GM10266 (cell line): ENCODE data around the gene LHX3.

Experiments used
- DNase-seq: peaks from one replicate; pipeline ENCODE4 v3.0.0; 2012; ENCODE audit errors: extremely low spot score
- CTCF ChIP-seq: IDR thresholded peaks from 2 replicates; pipeline ENCODE4 v1.5.1; 2012; ENCODE audit warnings: mild to moderate bottlenecking, low read depth; ENCODE audit not compliant: control insufficient read depth, insufficient read depth; ENCODE audit errors: missing control alignments

The LHX3 gene

GRCh38 chr9:136189394-136190236 is 15.3 kb downstream of the LHX3 start:
- DNase-seq, result no peak
- TF ChIP-seq CTCF, result no peak

GRCh38 chr9:136187683-136188586 is 17.0 kb downstream of the LHX3 start:
- no peak for TF ChIP-seq CTCF
- no peak for DNase-seq

- no peak for DNase-seq
- no peak for TF ChIP-seq CTCF
Measured at GRCh38 chr9:136187197-136187596, 17.7 kb downstream of the LHX3 start.

GRCh38 chr9:136186386-136186785 is 18.5 kb downstream of the LHX3 start:
- no peak for TF ChIP-seq CTCF
- no peak for DNase-seq

GRCh38 chr9:136185596-136186366 is 19.1 kb downstream of the LHX3 start:
- no peak for TF ChIP-seq CTCF
- no peak for DNase-seq

GRCh38 chr9:136185066-136185465 is 19.9 kb downstream of the LHX3 start:
- DNase-seq, result no peak
- TF ChIP-seq CTCF, result no peak
